ENCODE results near the gene ELOVL3. TPM values are rescaled to one million over a fixed set of nuclear protein-coding genes. Genes with fewer than 3 reads are reported as not detected.

Gene ELOVL3
- total and polyA plus RNA-seq, 2 donors (not counting 3 experiments of a cell fraction or from before 2014, with no cell fraction given) = not detected

GRCh38 chr10:102227050-102227449, 951 bp downstream of the ELOVL3 start:
- H3K27ac ChIP-seq (ENCODE audit: insufficient read depth, low read depth, low read length) = no peak overlapping the region
- H3K27me3 ChIP-seq (ENCODE audit: control insufficient read depth in 2 of 2, insufficient read depth in 2 of 2, low read length in 2 of 2) = peaks cover 46 to 63% of the 10 kb centered on the region in 2 experiments
- TF ChIP-seq EZH2 (IDR thresholded peaks at IDR 0.05; ENCODE audit: borderline replicate concordance, low read depth, low read length, severe bottlenecking) (no peak), POLR2AphosphoS5 (IDR thresholded peaks at IDR 0.05; ENCODE audit: insufficient read depth, low read depth, low read length) (no peak), GATA2 (IDR thresholded peaks at IDR 0.05; ENCODE audit: insufficient read depth, insufficient read length, low read depth, low read length) (no peak), POLR2A (IDR thresholded peaks at IDR 0.05; ENCODE audit: low read depth, low read length) (no peak), MAX (IDR thresholded peaks at IDR 0.05; ENCODE audit: insufficient read depth, insufficient read length) (no peak), JUN (IDR thresholded peaks at IDR 0.05; ENCODE audit: borderline replicate concordance, insufficient read depth, insufficient read length, low read depth) (no peak)
- TF ChIP-seq, protein P1, sequence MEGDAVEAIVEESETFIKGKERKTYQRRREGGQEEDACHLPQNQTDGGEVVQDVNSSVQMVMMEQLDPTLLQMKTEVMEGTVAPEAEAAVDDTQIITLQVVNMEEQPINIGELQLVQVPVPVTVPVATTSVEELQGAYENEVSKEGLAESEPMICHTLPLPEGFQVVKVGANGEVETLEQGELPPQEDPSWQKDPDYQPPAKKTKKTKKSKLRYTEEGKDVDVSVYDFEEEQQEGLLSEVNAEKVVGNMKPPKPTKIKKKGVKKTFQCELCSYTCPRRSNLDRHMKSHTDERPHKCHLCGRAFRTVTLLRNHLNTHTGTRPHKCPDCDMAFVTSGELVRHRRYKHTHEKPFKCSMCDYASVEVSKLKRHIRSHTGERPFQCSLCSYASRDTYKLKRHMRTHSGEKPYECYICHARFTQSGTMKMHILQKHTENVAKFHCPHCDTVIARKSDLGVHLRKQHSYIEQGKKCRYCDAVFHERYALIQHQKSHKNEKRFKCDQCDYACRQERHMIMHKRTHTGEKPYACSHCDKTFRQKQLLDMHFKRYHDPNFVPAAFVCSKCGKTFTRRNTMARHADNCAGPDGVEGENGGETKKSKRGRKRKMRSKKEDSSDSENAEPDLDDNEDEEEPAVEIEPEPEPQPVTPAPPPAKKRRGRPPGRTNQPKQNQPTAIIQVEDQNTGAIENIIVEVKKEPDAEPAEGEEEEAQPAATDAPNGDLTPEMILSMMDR (IDR thresholded peaks at IDR 0.05; ENCODE audit: extremely low read depth in 1 of 2, insufficient read depth in 1 of 2, low read depth in 1 of 2, low read length in 2 of 2) = no peak
- intact Hi-C loops (cut with micrococcal nuclease) (no loop called here), dilution Hi-C loops (cut with MboI; ENCODE audit: extremely low pct_ligation_motif_present, low sequenced_read_pairs) (loop anchor here (25.0 kb wide), 1 partner anchor 135 kb away; no protein-coding TSS in a partner anchor)
- no peaks in the 10 kb centered on the region for H3K79me2 ChIP-seq (ENCODE audit: control insufficient read depth, insufficient read depth, low read length)
- no peak overlapping the region for H3K9ac ChIP-seq (replicated peaks; ENCODE audit: extremely low read depth, insufficient read depth, low read length)
- no peaks in the 10 kb centered on the region for H4K20me1 ChIP-seq (replicated peaks; ENCODE audit: control insufficient read depth, extremely low read depth, insufficient read depth, low read length)
- DNase-seq (ENCODE audit: low read depth, low spot score) = no peak
- H3K4me1 ChIP-seq (ENCODE audit: control insufficient read depth, extremely low read depth, insufficient read depth, low read length) = peaks cover 12% of the 10 kb centered on the region
- FAIRE-seq = no peak
- H3K4me2 ChIP-seq (ENCODE audit: insufficient read depth, low read length) = no peak overlapping the region
- H3K36me3 ChIP-seq (ENCODE audit: control insufficient read depth in 2 of 2, extremely low read depth in 1 of 2, insufficient read depth in 2 of 2, low read length in 2 of 2) = no peaks in the 10 kb centered on the region
- ChIA-PET CTCF (interaction anchor here (1.0 to 17.3 kb wide), 4 partner anchors 14 to 173 kb away, joined by 4 to 1402 read pairs (median 22); partner anchors contain the start of gene PITX3), POLR2A (interaction anchor here (1.6 kb wide), 1 partner anchor 169 kb away, joined by 3 read pairs; the partner anchor contains the start of gene NFKB2)
- no peaks in the 10 kb centered on the region for H3K9me3 ChIP-seq (replicated peaks; ENCODE audit: control insufficient read depth, insufficient read depth, low read length)
- no peaks in the 10 kb centered on the region for H3K9me1 ChIP-seq (replicated peaks; ENCODE audit: control insufficient read depth, extremely low read depth, insufficient read depth, low read length)
- no peak overlapping the region for H2AFZ ChIP-seq (ENCODE audit: low read depth, low read length)
- no TSS peak for BruUV-seq (replicated peaks)
- no peak overlapping the region for H3K4me3 ChIP-seq (replicated peaks in 1 of 3; ENCODE audit: insufficient read depth in 1 of 3, low read depth in 1 of 3, low read length in 3 of 3)
